IMR-90 (cell line): ENCODE results near the gene PRSS8.

ENCODE experiments used
- BHLHE40 ChIP-seq: fragments of 150-350 bp; IDR thresholded peaks from 2 replicates; pipeline ENCODE4 v1.6.1; 2016; ENCODE audit warnings: mild to moderate bottlenecking, low read depth, low read length
- CEBPB ChIP-seq: IDR thresholded peaks from 2 replicates; pipeline ENCODE4 v1.6.1; 2012; ENCODE audit warnings: low read depth, low read length, improper control_type of control experiment
- CTCF ChIP-seq: conservative IDR thresholded peaks from 2 replicates; pipeline ENCODE4 v1.5.1; 2012; ENCODE audit warnings: mild to moderate bottlenecking, low read depth, low read length, improper control_type of control experiment
- FOS ChIP-seq: fragments of 150-350 bp; IDR thresholded peaks from 2 replicates; pipeline ENCODE4 v1.6.1; 2016; ENCODE audit warnings: low read depth, low read length
- MAFK ChIP-seq: IDR thresholded peaks from 2 replicates; pipeline ENCODE4 v1.6.1; 2012; ENCODE audit warnings: low read depth, low read length, improper control_type of control experiment
- MAZ ChIP-seq: IDR thresholded peaks from 2 replicates; pipeline ENCODE4 v1.6.1; 2012; ENCODE audit warnings: low read depth, mild to moderate bottlenecking, low read length, improper control_type of control experiment, moderate library complexity, borderline replicate concordance
- MXI1 ChIP-seq: IDR thresholded peaks from 2 replicates; pipeline ENCODE4 v1.6.1; 2012; ENCODE audit warnings: low read depth, mild to moderate bottlenecking, low read length, moderate library complexity, borderline replicate concordance
- POLR2A ChIP-seq: IDR thresholded peaks from 2 replicates; pipeline ENCODE4 v1.6.1; 2012; ENCODE audit warnings: mild to moderate bottlenecking, low read depth, low read length
- RAD21 ChIP-seq: IDR thresholded peaks from 2 replicates; pipeline ENCODE4 v1.6.1; 2012; ENCODE audit warnings: low read length, improper control_type of control experiment
- RCOR1 ChIP-seq: IDR thresholded peaks from 2 replicates; pipeline ENCODE4 v1.6.1; 2012; ENCODE audit warnings: mild to moderate bottlenecking, low read length, improper control_type of control experiment; ENCODE audit not compliant: insufficient replicate concordance

- TF ChIP-seq RAD21 = peak; percentile 84
- peak; percentile 98 for TF ChIP-seq CTCF
- peak; percentile 90 for TF ChIP-seq MXI1
- peak; percentile 95 for TF ChIP-seq MAZ
- TF ChIP-seq RCOR1 = no peak
- TF ChIP-seq POLR2A = 0 out of 2 replicates have a peak, but pooled peaks have one; percentile 24
- no peak for TF ChIP-seq FOS
- no peak for TF ChIP-seq CEBPB
- TF ChIP-seq MAFK = no peak
- peak; percentile 78 for TF ChIP-seq BHLHE40
These were observed 6.8 kb upstream of the PRSS8 start for GRCh38 chr16:31142109-31143010.
